HFFc6 (cell line): ENCODE results near the gene TBC1D23. TPM values are rescaled to one million over a fixed set of nuclear protein-coding genes. Genes with fewer than 3 reads are reported as not detected.

Experiments
- DNase-seq: peaks from one replicate; pipeline ENCODE4 v3.0.0-alpha.2; 2018
- H3K27ac Mint-ChIP-seq: 2 replicates; pipeline ENCODE4 v1.8.0; 2020; ENCODE audit warnings: mild to moderate bottlenecking, mixed read lengths
- H3K27me3 Mint-ChIP-seq: 2 replicates; pipeline ENCODE4 v1.8.0; 2021; ENCODE audit warnings: mild to moderate bottlenecking, moderate library complexity, mixed read lengths; ENCODE audit not compliant: insufficient read depth
- H3K36me3 Mint-ChIP-seq: 2 replicates; pipeline ENCODE4 v1.8.0; 2021; ENCODE audit warnings: low read depth, mixed read lengths
- H3K4me1 Mint-ChIP-seq: 2 replicates; pipeline ENCODE4 v1.8.0; 2020; ENCODE audit warnings: low read depth, mixed read lengths
- H3K4me3 Mint-ChIP-seq: 2 replicates; pipeline ENCODE4 v1.8.0; 2020; ENCODE audit warnings: mild to moderate bottlenecking, moderate library complexity, mixed read lengths
- H3K9me3 Mint-ChIP-seq: 2 replicates; pipeline ENCODE4 v1.8.0; 2020; ENCODE audit warnings: mild to moderate bottlenecking, mixed read lengths
- CTCF ChIP-seq: fragments of 200-600 bp; sonication (generic); IDR thresholded peaks from 2 replicates; pipeline ENCODE4 v1.5.0; 2021; ENCODE audit warnings: antibody characterized with exemption, mild to moderate bottlenecking
- total RNA-seq, 6 experiments: library from RNA; stranded (reverse); fragmentation: NEBNext Ultra II Directional; extraction: Animal tissue kit (Norgen Biotek cat#: 25700); gene quantifications; 2 replicates in 1 of 6; 3 replicates in 5 of 6; pipeline ENCODE4 v1.2.3, GENCODE V29; 2021

Gene TBC1D23
- total RNA-seq, 6 experiments from 2014 or later, result 62.1 to 76.5 (median 72.9) TPM

- Mint-ChIP-seq H3K9me3 (peaks cover 6% of the 10 kb centered on the region; the same call in 1 of the 2 replicates), H3K4me3 (no peak overlapping the region), H3K27me3 (no peaks in the 10 kb centered on the region; the same call in 1 of the 2 replicates), H3K27ac (no peak overlapping the region), H3K4me1 (peaks cover 6% of the 10 kb centered on the region), H3K36me3 (peaks cover 28% of the 10 kb centered on the region)
- DNase-seq, result no peak
- no peak for TF ChIP-seq CTCF
Observed at GRCh38 chr3:100329800-100330489, 69.2 kb downstream of the TBC1D23 start.

DNA sequence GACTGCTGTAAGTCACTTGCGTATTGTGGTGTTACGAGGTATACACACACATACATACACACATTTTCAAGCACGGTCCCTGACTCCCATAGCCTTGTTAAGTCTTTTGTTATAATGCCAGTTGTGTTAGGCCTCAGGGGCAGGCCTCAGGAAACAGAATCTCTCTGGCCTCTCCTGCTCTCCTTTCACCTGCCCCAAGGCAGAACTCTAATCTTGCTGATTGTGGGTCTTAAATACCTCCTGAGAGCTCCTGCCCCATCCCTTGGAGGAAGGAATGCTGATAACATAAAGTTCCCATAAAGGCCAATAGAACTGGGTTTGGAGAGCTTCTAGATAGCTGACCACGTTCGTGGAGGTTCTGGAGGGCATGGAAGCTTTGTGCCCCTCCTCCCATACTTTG, 69.9 kb downstream of the TBC1D23 start:
- DNase-seq, result no peak
- H3K4me3 Mint-ChIP-seq, result no peak overlapping the region
- TF ChIP-seq CTCF, result no peak
- H3K9me3 Mint-ChIP-seq, result peaks cover 6% of the 10 kb centered on the region; the same call in 1 of the 2 replicates
- H3K27ac Mint-ChIP-seq, result no peak overlapping the region
- peaks cover 13% of the 10 kb centered on the region for H3K4me1 Mint-ChIP-seq
- H3K27me3 Mint-ChIP-seq, result no peaks in the 10 kb centered on the region; the same call in 1 of the 2 replicates
- peaks cover 21% of the 10 kb centered on the region for H3K36me3 Mint-ChIP-seq

- peaks cover 6% of the 10 kb centered on the region; the same call in 1 of the 2 replicates for H3K9me3 Mint-ChIP-seq
- peaks cover 14% of the 10 kb centered on the region for H3K4me1 Mint-ChIP-seq
- no peaks in the 10 kb centered on the region; the same call in 1 of the 2 replicates for H3K27me3 Mint-ChIP-seq
- H3K27ac Mint-ChIP-seq, result no peak overlapping the region
- no peak for TF ChIP-seq CTCF
- peaks cover 14% of the 10 kb centered on the region for H3K36me3 Mint-ChIP-seq
- DNase-seq, result no peak
- no peak overlapping the region for H3K4me3 Mint-ChIP-seq
Observed at GRCh38 chr3:100331660-100332059, 70.9 kb downstream of the TBC1D23 start.

- no peak for TF ChIP-seq CTCF
- no peak for DNase-seq
- Mint-ChIP-seq H3K4me3 (no peak overlapping the region), H3K27me3 (no peaks in the 10 kb centered on the region; the same call in 1 of the 2 replicates), H3K27ac (no peak overlapping the region), H3K36me3 (peaks cover under 1% of the 10 kb centered on the region; the same call in 1 of the 2 replicates), H3K9me3 (no peaks in the 10 kb centered on the region), H3K4me1 (peaks cover 14% of the 10 kb centered on the region)
Observed at GRCh38 chr3:100333051-100333450, 72.3 kb downstream of the TBC1D23 start.

DNA sequence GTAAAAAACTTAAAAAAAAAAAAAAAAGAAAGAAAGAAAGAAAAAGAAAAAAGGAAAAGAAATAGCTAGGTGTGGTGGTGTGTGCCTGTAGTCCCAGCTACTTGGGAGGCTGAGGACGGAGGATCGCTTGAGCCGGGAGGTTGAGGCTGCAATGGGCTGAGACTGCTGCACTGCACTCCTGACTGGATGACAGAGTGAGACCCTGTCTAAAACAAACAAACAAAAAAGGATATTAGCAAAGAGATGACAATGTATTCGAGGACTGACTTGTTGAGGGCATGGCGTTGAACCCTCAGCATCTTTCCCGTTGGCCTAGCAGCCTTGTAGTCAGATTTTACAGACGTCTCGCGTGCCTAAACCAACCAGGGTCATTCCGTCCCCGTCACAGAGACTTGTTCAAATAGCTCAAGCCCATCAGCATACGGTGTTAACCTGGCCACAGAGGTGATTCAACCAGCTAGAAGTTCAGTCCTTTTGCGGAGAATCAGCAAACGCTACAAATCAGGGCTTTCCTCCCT, 73.2 kb downstream of the TBC1D23 start:
- no peaks in the 10 kb centered on the region; the same call in 1 of the 2 replicates for H3K27me3 Mint-ChIP-seq
- H3K27ac Mint-ChIP-seq, result peak overlapping the region; percentile 73
- no peak for TF ChIP-seq CTCF
- peak overlapping the region; percentile 87 for H3K4me3 Mint-ChIP-seq
- H3K36me3 Mint-ChIP-seq, result 0 out of 2 replicates have a peak, but pooled peaks cover 3% of the 10 kb centered on the region
- no peaks in the 10 kb centered on the region for H3K9me3 Mint-ChIP-seq
- no peak for DNase-seq
- peaks cover 14% of the 10 kb centered on the region for H3K4me1 Mint-ChIP-seq
